Urothelium cell line (cell line): Measurements from ENCODE around the gene MED27.

Source experiments
- DNase-seq: peaks from one replicate; pipeline ENCODE4 v3.0.0; 2011; ENCODE audit warnings: low spot score, mixed read lengths
- FAIRE-seq: peaks from 2 replicates; lab custom pipeline; 2011; peaks lifted over from hg19 to GRCh38; lab: Jason Lieb, UNC

The MED27 gene

GRCh38 chr9:132002643-132003318 is 76.9 kb downstream of the MED27 start:
- no peak for DNase-seq
- FAIRE-seq, result no peak

- FAIRE-seq (no peak), DNase-seq (no peak)
Measured at GRCh38 chr9:132001567-132001966, 78.1 kb downstream of the MED27 start.

- no peak for DNase-seq
- FAIRE-seq, result no peak
Measured at GRCh38 chr9:132000659-132001058, 79.0 kb downstream of the MED27 start.

GRCh38 chr9:131999692-132000551 is 79.7 kb downstream of the MED27 start:
- FAIRE-seq, result no peak
- DNase-seq, result peak; percentile 56

GRCh38 chr9:131997779-131998178 is 81.9 kb downstream of the MED27 start:
- FAIRE-seq, result no peak
- DNase-seq, result no peak

GRCh38 chr9:131997076-131997475 is 82.6 kb downstream of the MED27 start:
- no peak for DNase-seq
- no peak for FAIRE-seq

- no peak for DNase-seq
Measured at GRCh38 chr9:131995382-131995781, 84.3 kb downstream of the MED27 start.

GRCh38 chr9:131994364-131995125 is 85.1 kb downstream of the MED27 start:
- DNase-seq, result no peak
- no peak for FAIRE-seq

More at GRCh38 chr9:131995382-131995781, 84.3 kb downstream of the MED27 start:
- FAIRE-seq, result no peak

GRCh38 chr9:131992906-131993657 is 86.6 kb downstream of the MED27 start:
- no peak for DNase-seq
- FAIRE-seq, result no peak

GRCh38 chr9:131987232-131987631 is 92.4 kb downstream of the MED27 start:
- DNase-seq, result no peak
- FAIRE-seq, result no peak

- FAIRE-seq, result no peak
Measured at GRCh38 chr9:131986576-131986975, 93.1 kb downstream of the MED27 start.

GRCh38 chr9:131986089-131986488 is 93.6 kb downstream of the MED27 start:
- no peak for DNase-seq
- no peak for FAIRE-seq

More at GRCh38 chr9:131986576-131986975, 93.1 kb downstream of the MED27 start:
- no peak for DNase-seq

- DNase-seq, result no peak
- FAIRE-seq, result no peak
Measured at GRCh38 chr9:131984564-131984963, 95.1 kb downstream of the MED27 start.

- DNase-seq (no peak), FAIRE-seq (no peak)
Measured at GRCh38 chr9:131982671-131983239, 96.9 kb downstream of the MED27 start.

- DNase-seq (no peak), FAIRE-seq (no peak)
Measured at GRCh38 chr9:131982102-131982501, 97.6 kb downstream of the MED27 start.

- no peak for FAIRE-seq
- DNase-seq, result no peak
Measured at GRCh38 chr9:131981116-131981776, 98.4 kb downstream of the MED27 start.

- DNase-seq, result no peak
- FAIRE-seq, result no peak
Measured at GRCh38 chr9:131980267-131981016, 99.2 kb downstream of the MED27 start.

- no peak for FAIRE-seq
- no peak for DNase-seq
Measured at GRCh38 chr9:131977109-131977838, 102.4 kb downstream of the MED27 start.
